GM12892 (cell line): ENCODE measurements around the gene OSGEPL1.

Experiments
- POLR2A ChIP-seq: IDR thresholded peaks from 2 replicates; pipeline ENCODE4 v1.6.1; 2011; ENCODE audit warnings: low read depth, low read length, control low read depth
- POLR2AphosphoS5 ChIP-seq: IDR thresholded peaks from 2 replicates; pipeline ENCODE4 v1.6.1; 2011; ENCODE audit warnings: low read depth, low read length, control low read depth
- TAF1 ChIP-seq: IDR thresholded peaks from 2 replicates; pipeline ENCODE4 v1.6.1; 2011; ENCODE audit warnings: low read depth, mild to moderate bottlenecking, control low read depth, low read length, borderline replicate concordance

- no peak for TF ChIP-seq TAF1
- TF ChIP-seq POLR2AphosphoS5: no peak
- TF ChIP-seq POLR2A: no peak
Measured at GRCh38 chr2:189726849-189727248, 35.7 kb downstream of the OSGEPL1 start.
